Endothelial cell of umbilical vein (primary cell): ENCODE measurements around the gene XNDC1N. TPM values are rescaled to one million over a fixed set of nuclear protein-coding genes. Genes with fewer than 3 reads are reported as not detected.
A peak's percentile ranks its signal among the peaks of the same experiment; 100 is the strongest.

Experiments used
- BruUV-seq: library from RNA; stranded (reverse); fragments of 400-500 nt; replicated peaks from 2 replicates; lab custom pipeline; 2021; lab: Mats Ljungman, UMichigan
- CTCF ChIA-PET: fragments of 300-600, 350-600 bp; sonication (Branson Sonifier 250); formaldehyde crosslinking; loops from one replicate; lab custom pipeline; 2021; ENCODE audit warnings: antibody characterized with exemption, inconsistent platforms; lab: Charles Lee
- POLR2A ChIA-PET: fragments of 300-600, 350-600 bp; sonication (Branson Sonifier 250); formaldehyde crosslinking; loops from one replicate; lab custom pipeline; 2021; ENCODE audit warnings: antibody characterized with exemption, inconsistent platforms; lab: Charles Lee
- DNase-seq: peaks from one replicate; pipeline ENCODE4 v3.0.0-alpha.2; 2011; ENCODE audit warnings: low read depth, low spot score
- FAIRE-seq: peaks from 2 replicates; lab custom pipeline; 2011; peaks lifted over from hg19 to GRCh38; lab: Jason Lieb, UNC
- H2AFZ ChIP-seq: 2 replicates; pipeline ENCODE4 v1.6.0; 2012; ENCODE audit warnings: low read depth, low read length, control low read depth, inconsistent platforms
- H3K27ac ChIP-seq: 2 replicates; pipeline ENCODE4 v1.5.1; 2011; ENCODE audit warnings: low read depth, mild to moderate bottlenecking, control low read depth, low read length, moderate library complexity; ENCODE audit not compliant: insufficient read depth
- H3K27me3 ChIP-seq, 2 experiments: 2 replicates each; pipeline versions ENCODE4 v1.6.0 to v1.6.1; 2011; ENCODE audit warnings: low read length in 2 of 2, mixed read lengths in 1 of 2; ENCODE audit not compliant: control insufficient read depth in 2 of 2, insufficient read depth in 2 of 2
- H3K36me3 ChIP-seq, 2 experiments: 2 replicates in 1 of 2; 3 replicates in 1 of 2; pipeline ENCODE4 v1.5.1; 2011; ENCODE audit warnings: low read length in 2 of 2, mild to moderate bottlenecking in 1 of 2, moderate library complexity in 1 of 2; ENCODE audit not compliant: control insufficient read depth in 2 of 2, insufficient read depth in 2 of 2; ENCODE audit errors: extremely low read depth in 1 of 2
- H3K4me1 ChIP-seq: 3 replicates; pipeline ENCODE4 v1.5.1; 2011; ENCODE audit warnings: mild to moderate bottlenecking, low read length; ENCODE audit not compliant: control insufficient read depth, insufficient read depth; ENCODE audit errors: extremely low read depth
- H3K4me2 ChIP-seq: 2 replicates; pipeline ENCODE4 v1.6.1; 2011; ENCODE audit warnings: low read length, control low read depth, mixed read lengths; ENCODE audit not compliant: insufficient read depth
- H3K4me3 ChIP-seq, 3 experiments: fragments of 200-600 bp in 1 of 3; sonication (generic), shearing (Covaris generic) in 1 of 3; replicated peaks in 1 of 3; 2 replicates each; pipeline ENCODE4 v1.5.1; 2011 to 2016; ENCODE audit warnings: control low read depth in 3 of 3, low read length in 3 of 3, mild to moderate bottlenecking in 2 of 3, inconsistent platforms in 1 of 3, low read depth in 1 of 3, moderate library complexity in 1 of 3; ENCODE audit not compliant: insufficient read depth in 1 of 3
- H3K79me2 ChIP-seq: 2 replicates; pipeline ENCODE4 v1.6.0; 2012; ENCODE audit warnings: low read length, inconsistent platforms; ENCODE audit not compliant: control insufficient read depth, insufficient read depth
- H3K9ac ChIP-seq: replicated peaks from 2 replicates; pipeline ENCODE3; 2011; ENCODE audit warnings: low read length, control low read depth; ENCODE audit not compliant: insufficient read depth; ENCODE audit errors: extremely low read depth
- H3K9me1 ChIP-seq: replicated peaks from 3 replicates; pipeline ENCODE4 v1.6.0; 2011; ENCODE audit warnings: mild to moderate bottlenecking, low read length; ENCODE audit not compliant: control insufficient read depth, insufficient read depth; ENCODE audit errors: extremely low read depth
- H3K9me3 ChIP-seq: replicated peaks from 2 replicates; pipeline ENCODE4 v1.5.1; 2012; ENCODE audit warnings: low read length, inconsistent platforms; ENCODE audit not compliant: control insufficient read depth, insufficient read depth
- H4K20me1 ChIP-seq: replicated peaks from 2 replicates; pipeline ENCODE3; 2011; ENCODE audit warnings: mild to moderate bottlenecking, low read length; ENCODE audit not compliant: control insufficient read depth, insufficient read depth; ENCODE audit errors: extremely low read depth
- EZH2 ChIP-seq: IDR thresholded peaks from 2 replicates; pipeline ENCODE4 v1.6.1; 2012; ENCODE audit warnings: borderline replicate concordance, low read depth, mild to moderate bottlenecking, moderate library complexity, low read length, inconsistent platforms; ENCODE audit not compliant: severe bottlenecking
- FOS ChIP-seq: IDR thresholded peaks from 2 replicates; pipeline ENCODE4 v1.6.1; 2011; ENCODE audit warnings: mild to moderate bottlenecking, low read length, moderate library complexity, borderline replicate concordance; ENCODE audit not compliant: insufficient read depth
- GATA2 ChIP-seq: IDR thresholded peaks from 2 replicates; pipeline ENCODE4 v1.7.0; 2011; ENCODE audit warnings: low read depth, mild to moderate bottlenecking, moderate library complexity, mixed read lengths, low read length; ENCODE audit not compliant: insufficient read length, insufficient read depth
- JUN ChIP-seq: IDR thresholded peaks from 2 replicates; pipeline ENCODE4 v1.6.1; 2011; ENCODE audit warnings: borderline replicate concordance, low read depth; ENCODE audit not compliant: insufficient read length, insufficient read depth
- MYC ChIP-seq: IDR thresholded peaks from one replicate; pipeline ENCODE4 v1.6.1; 2011; ENCODE audit warnings: mild to moderate bottlenecking, low read depth, low read length
- POLR2A ChIP-seq: IDR thresholded peaks from 2 replicates; pipeline ENCODE4 v1.6.1; 2012; ENCODE audit warnings: low read depth, mild to moderate bottlenecking, control low read depth, low read length
- dilution Hi-C: fragments of 300-500 bp; cut with MboI; formaldehyde crosslinking; loops from one replicate; pipeline ENCODE4 v1.15.0; 2019; ENCODE audit warnings: low sequenced_read_pairs; ENCODE audit not compliant: extremely low pct_ligation_motif_present
- intact Hi-C: fragments of 100-400 bp; cut with micrococcal nuclease; formaldehyde crosslinking; loops from one replicate; pipeline ENCODE4 v1.10.0; 2022
- polyA plus RNA-seq, 4 experiments: library from polyadenylated mRNA; depleted of rRNA in 3 of 4; stranded (reverse) in 3 of 4; unstranded in 1 of 4; fragments of >200 nt; gene quantifications; 2 replicates each; pipeline versions ENCODE4 v1.2.1 to v1.2.3, GENCODE V29; 2011 to 2012; ENCODE audit warnings: missing spikeins in 1 of 4
- total RNA-seq: library from RNA; stranded (reverse); gene quantifications from 2 replicates; pipeline ENCODE4 v1.2.3, GENCODE V29; 2021
- TF ChIP-seq, protein P1 (sequence below): IDR thresholded peaks from 2 replicates; pipeline ENCODE4 v1.6.1; 2011; ENCODE audit not compliant: insufficient read depth, insufficient read length
- TF ChIP-seq, protein P2 (sequence below), 2 donors: IDR thresholded peaks; 1 replicate in 1 of 2; 2 replicates in 1 of 2; pipeline ENCODE4 v1.5.1; 2011; ENCODE audit warnings: low read length in 2 of 2, mild to moderate bottlenecking in 2 of 2, moderate library complexity in 2 of 2, control low read depth in 1 of 2, inconsistent platforms in 1 of 2, low read depth in 1 of 2; ENCODE audit not compliant: insufficient read depth in 1 of 2; ENCODE audit errors: extremely low read depth in 1 of 2

The XNDC1N gene
- total and polyA plus RNA-seq, 2 donors (not counting 3 experiments of a cell fraction or from before 2014, with no cell fraction given): 3.5 to 9.0 TPM

DNA sequence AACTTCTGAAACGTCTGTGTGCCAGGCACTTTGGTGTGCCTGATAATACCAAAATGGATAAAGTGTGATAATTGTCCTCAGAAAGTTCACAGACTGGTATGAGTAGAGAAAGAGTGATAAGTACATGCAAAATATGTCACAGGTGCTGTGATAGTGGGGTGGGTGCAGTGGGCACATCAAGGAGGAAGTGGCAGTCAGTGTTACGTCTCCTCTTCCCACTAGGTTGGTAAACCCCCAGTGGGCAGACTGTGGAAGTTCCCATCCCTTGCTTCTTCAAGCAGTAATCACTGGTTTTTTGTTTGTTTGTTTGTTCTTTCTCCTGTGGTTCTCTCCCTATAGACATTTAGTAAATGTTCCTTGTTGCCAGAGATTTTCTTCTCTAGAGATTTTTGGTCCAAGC, 5.8 kb upstream of the XNDC1N start:
- no peak for DNase-seq

DNA sequence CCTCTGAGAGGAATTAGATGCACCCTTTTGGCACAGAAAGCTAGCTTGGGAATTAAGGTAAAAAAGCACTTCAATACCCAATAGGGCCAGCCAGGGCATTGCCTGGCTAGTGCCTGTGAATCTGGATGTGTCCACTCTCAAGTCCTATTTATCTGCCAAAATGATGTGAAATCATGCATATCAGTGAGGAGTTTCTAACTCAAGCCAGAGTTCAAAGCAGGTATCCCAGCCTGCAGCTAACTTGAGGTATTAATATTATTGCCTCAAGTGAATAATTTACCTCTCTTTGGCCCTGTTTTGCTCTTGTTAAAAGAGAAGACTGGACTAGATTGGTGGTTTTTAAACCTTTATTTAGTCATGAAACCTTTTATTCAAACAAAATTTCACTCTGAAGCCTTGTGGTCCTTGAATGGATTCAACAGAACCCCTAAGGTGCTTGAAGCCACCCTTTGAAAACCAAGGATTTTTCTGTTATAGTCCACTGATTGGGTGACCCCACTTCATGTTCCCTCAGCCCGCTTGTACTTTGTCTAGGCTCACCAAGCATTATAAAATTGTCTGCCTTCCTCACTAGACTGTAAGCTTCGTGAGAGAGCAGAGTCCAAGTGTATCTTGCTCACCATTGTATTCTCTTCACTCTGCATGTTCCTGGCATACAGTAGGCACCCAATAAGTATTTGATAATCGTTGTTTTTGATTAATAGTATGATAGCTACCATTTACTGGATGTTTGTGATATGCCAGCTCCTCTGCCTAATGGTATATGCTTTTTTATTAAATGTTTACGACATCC, 4.9 kb upstream of the XNDC1N start:
- H3K4me1 ChIP-seq: peaks cover 85% of the 10 kb centered on the region
- H3K4me2 ChIP-seq: peak overlapping the region; percentile 13
- dilution Hi-C loops: no loop called here
- ChIA-PET CTCF (interaction anchor here (0.6 to 4.2 kb wide), 7 partner anchors 11 to 49 kb away, joined by 3 to 20 read pairs (median 5); no protein-coding TSS in a partner anchor), POLR2A (interaction anchor here (0.7 kb wide), 1 partner anchor 9 kb away, joined by 3 read pairs; no protein-coding TSS in a partner anchor)
- H3K9me3 ChIP-seq: no peaks in the 10 kb centered on the region
- H2AFZ ChIP-seq: no peak overlapping the region
- no peak for FAIRE-seq
- peaks cover 72% of the 10 kb centered on the region for H3K79me2 ChIP-seq
- no peaks in the 10 kb centered on the region for H3K9me1 ChIP-seq
- no peaks in the 10 kb centered on the region for H4K20me1 ChIP-seq
- no peaks in the 10 kb centered on the region for H3K36me3 ChIP-seq
- intact Hi-C loops: no loop called here
- TF ChIP-seq POLR2A (peak; percentile 20), MYC (no peak), GATA2 (no peak), JUN (no peak), EZH2 (no peak)
- TF ChIP-seq, protein P1, sequence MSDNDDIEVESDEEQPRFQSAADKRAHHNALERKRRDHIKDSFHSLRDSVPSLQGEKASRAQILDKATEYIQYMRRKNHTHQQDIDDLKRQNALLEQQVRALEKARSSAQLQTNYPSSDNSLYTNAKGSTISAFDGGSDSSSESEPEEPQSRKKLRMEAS: no peak
- TF ChIP-seq, protein P2, sequence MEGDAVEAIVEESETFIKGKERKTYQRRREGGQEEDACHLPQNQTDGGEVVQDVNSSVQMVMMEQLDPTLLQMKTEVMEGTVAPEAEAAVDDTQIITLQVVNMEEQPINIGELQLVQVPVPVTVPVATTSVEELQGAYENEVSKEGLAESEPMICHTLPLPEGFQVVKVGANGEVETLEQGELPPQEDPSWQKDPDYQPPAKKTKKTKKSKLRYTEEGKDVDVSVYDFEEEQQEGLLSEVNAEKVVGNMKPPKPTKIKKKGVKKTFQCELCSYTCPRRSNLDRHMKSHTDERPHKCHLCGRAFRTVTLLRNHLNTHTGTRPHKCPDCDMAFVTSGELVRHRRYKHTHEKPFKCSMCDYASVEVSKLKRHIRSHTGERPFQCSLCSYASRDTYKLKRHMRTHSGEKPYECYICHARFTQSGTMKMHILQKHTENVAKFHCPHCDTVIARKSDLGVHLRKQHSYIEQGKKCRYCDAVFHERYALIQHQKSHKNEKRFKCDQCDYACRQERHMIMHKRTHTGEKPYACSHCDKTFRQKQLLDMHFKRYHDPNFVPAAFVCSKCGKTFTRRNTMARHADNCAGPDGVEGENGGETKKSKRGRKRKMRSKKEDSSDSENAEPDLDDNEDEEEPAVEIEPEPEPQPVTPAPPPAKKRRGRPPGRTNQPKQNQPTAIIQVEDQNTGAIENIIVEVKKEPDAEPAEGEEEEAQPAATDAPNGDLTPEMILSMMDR (IDR thresholded peaks at IDR 0.05; ENCODE audit: extremely low read depth in 1 of 2, insufficient read depth in 1 of 2, low read depth in 1 of 2, low read length in 2 of 2): no peak
- no peaks in the 10 kb centered on the region for H3K27me3 ChIP-seq
- no peak for DNase-seq
- peak overlapping the region; percentile 31 for H3K27ac ChIP-seq
- BruUV-seq: no TSS peak
- H3K9ac ChIP-seq: no peak overlapping the region
- no peak overlapping the region for H3K4me3 ChIP-seq

More for the DNA sequence above, 5.8 kb upstream of the XNDC1N start:
- ChIA-PET POLR2A (interaction anchor here (0.7 kb wide), 1 partner anchor 8 kb away, joined by 3 read pairs; no protein-coding TSS in a partner anchor), CTCF (interaction anchor here (0.6 to 4.2 kb wide), 4 partner anchors 10 to 43 kb away, joined by 3 to 20 read pairs (median 8); no protein-coding TSS in a partner anchor)
- Histone ChIP-seq H3K4me2 (peak overlapping the region; percentile 75), H4K20me1 (no peaks in the 10 kb centered on the region), H3K4me1 (peaks cover 85% of the 10 kb centered on the region), H3K36me3 (peaks cover 0 to under 1% of the 10 kb centered on the region in 2 experiments), H3K79me2 (peaks cover 77% of the 10 kb centered on the region), H3K4me3 (no peak overlapping the region), H3K9me1 (no peaks in the 10 kb centered on the region), H2AFZ (no peak overlapping the region), H3K9ac (no peak overlapping the region), H3K9me3 (no peaks in the 10 kb centered on the region), H3K27ac (peak overlapping the region; percentile 57), H3K27me3 (no peaks in the 10 kb centered on the region)
- FAIRE-seq: no peak
- dilution Hi-C loops: no loop called here
- no peak for TF ChIP-seq FOS
- TF ChIP-seq GATA2: no peak
- TF ChIP-seq JUN: no peak
- TF ChIP-seq POLR2A: no peak
- intact Hi-C loops: no loop called here
- BruUV-seq: no TSS peak
